CD4-positive, alpha-beta T cell treated with Interleukin-21 for 1 hour (primary cell): ENCODE measurements around the gene KDM5C.

Experiments
- DNase-seq: peaks from one replicate; pipeline ENCODE4 v3.0.0-alpha.2; 2020

The KDM5C gene

DNA sequence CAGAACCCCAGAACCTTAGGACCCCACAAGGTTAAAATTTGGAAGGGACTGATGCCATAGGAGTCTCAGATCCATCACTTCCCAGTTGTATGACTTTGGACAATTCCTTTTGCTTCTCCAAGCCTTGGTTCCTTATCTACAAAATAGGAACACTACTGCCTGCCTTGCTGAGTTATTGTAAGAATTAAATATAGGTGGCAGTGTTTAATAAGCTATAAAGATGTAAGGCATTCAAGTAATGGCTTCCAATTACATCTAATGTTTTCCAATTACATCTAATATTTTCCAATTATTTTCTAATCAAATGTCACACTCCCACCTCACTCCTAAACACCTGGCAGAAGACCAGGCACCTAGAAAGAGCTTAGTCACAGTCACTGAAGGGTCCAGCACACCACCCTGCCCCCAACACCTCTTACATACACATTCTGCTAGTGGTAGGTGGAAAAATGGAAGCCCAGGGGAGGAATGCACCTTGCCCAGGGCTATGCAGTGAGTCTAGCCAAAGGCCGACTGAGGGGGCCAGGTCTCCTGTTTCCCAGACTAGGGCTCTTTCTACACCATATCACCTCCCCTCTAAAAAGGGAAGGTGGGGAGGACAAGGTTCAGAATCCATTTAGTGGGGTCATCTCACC lies 24.5 kb upstream of the KDM5C start:
- no peak for DNase-seq

DNA sequence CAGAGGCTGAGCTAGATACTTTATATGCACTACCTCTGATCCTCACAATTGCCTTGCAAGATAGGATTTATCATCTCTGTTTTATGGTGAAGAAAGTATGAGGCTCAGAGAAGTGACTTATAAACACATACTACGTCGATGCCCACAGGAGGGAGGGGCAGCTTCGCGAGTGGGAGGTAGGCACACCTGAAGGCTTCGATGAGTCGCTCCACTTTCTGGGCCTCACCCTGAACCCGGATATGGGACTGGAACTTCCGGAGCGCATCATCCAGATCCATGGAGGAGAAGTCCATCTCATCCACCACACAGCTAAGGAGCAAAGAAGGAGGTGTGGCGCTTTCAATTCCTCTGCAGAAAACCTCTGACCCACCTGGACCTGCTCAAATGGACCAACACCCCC lies 22.9 kb upstream of the KDM5C start:
- no peak for DNase-seq

DNA sequence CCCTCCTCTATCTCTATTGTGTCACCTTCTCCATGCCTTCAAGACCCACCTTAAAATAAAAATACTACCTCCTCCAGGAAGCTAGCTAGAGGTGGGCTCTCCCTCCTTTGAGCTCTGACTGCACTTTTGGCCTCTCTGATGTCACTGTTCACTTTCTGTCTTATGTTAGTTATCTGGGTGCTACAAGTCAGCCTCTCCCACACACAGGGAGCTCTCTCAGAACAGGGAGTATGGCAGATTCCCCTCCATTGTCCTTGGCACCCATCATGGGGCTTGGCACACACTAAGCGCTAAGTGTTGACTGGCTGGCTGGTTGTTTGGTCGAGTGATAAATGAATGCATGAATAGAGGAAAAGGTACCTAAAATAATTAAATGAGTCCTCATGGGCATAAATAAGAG lies 21.2 kb upstream of the KDM5C start:
- DNase-seq, result no peak

DNA sequence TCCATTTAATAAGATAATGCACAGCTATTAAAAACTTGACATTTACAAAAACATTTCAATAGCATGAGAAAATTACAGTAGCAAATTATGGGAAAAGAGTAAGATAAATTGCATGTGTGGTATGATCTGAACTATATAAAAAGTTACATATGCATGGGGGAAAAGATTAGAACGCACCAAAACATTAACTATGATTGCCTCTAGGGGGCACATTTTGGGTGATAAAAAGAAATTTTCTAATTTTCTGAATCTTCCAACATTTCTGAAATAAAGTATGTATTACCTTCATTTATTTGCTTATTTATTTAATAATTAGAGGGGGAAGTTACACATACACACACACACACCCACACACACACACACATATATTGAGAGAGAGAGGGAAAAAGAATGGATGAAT lies 19.6 kb upstream of the KDM5C start:
- no peak for DNase-seq

DNA sequence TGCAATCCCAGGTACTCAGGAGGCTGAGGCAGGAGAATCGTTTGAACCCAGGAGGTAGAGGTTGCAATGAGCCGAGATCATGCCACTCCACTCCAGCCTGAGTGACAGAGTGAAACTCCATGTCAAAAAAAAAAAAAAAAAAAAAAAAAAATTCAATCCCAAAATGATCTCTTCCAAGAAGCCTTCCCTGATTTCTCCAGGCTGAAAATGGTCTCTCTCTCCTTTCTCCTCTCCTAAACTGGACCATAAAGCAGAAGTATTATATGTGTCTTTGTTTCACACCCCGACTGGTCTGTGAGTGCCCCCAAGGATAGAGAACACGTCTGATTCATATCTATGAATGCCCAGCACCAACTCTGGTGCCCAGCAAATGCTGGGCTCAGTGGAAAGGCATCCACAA lies 17.3 kb upstream of the KDM5C start:
- no peak for DNase-seq

DNA sequence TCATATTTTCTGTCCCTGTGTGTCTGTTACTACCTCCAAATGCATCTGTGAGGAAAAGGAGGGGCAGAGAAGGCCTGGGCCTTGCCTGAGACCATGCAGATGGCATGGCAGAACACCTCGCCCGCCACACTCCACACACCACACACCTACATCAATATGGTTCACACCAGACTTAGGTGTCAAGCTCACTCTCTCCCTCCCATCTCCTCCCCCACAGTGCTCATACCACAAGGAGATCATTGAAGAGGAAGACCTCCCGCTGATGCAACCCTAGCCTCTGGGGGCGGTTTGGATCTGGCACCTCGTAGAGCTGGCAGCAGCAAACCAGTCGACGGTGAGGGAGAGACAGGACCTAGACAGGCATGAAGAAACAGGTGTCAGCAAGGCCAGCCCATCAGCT lies 16.6 kb upstream of the KDM5C start:
- no peak for DNase-seq

DNA sequence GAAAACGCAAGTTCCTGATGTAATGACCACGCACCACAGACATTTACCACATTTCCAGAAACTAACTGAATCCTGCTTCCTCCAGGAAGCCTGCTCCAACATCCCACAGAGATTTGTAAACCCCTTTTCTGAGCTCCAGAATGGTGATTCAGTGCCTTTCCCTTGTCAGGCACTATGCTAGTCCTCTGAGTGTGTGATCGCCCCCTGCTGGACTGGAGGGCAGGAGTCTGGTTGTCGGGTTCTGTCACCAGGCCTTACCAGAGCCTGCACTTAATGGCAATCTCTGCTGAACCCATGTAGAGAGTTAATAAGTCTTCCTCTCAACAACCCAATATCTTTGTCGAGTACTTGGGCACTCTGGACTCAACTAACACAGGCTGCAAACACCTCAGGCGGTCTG lies 14.5 kb upstream of the KDM5C start:
- no peak for DNase-seq

DNA sequence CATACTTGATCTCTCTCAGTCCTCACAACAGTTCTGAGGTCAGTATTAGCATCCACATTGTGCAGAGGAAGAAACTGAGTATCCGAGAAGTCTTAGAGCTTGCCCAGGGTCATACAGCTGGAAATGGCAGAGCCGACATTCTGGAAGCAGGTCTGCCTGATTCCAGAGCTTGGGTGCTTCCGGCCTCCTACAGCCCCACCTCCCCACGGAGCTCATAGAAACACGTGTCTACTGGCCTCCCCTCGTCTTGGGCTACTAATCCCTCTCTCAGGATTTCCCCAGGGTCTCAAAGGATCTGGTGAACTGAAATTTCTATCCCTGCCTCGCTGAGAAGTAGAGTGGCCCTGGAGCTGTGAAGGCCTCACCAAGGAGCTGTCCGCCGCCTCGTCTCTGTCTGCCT lies 12.0 kb upstream of the KDM5C start:
- no peak for DNase-seq

DNA sequence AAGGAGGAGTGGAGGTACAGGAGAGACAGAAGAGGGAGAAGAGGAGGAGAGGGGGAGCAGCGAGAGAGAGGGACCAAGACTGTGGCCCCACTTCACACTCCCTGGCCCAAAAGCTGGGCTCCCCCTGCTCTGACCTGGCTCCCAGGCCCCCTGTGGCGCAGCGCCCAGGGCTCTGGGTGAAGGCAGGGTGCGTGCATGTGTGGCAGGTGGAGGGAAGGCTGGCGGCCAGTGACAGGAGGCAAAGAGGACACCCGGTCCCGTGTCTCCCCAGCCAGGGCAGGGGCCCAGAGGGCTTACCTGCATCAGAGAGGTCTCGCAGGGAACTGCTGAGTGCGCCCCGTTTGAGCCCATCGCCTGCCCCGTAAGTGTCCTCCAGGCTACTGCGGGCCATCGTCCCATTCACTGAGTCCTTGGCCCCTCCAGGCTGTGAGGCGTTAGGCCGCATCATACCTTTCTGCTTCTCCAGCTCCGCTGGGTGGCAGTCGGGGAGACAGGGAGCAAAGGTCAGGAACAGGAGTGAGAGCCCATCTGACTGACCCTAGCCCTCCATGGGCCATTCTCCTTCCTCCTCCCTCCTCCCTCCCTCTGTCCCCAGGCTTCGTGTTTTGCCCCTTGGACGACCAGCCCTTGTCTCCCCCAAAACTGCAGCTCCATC lies 11.1 kb upstream of the KDM5C start:
- no peak for DNase-seq

DNA sequence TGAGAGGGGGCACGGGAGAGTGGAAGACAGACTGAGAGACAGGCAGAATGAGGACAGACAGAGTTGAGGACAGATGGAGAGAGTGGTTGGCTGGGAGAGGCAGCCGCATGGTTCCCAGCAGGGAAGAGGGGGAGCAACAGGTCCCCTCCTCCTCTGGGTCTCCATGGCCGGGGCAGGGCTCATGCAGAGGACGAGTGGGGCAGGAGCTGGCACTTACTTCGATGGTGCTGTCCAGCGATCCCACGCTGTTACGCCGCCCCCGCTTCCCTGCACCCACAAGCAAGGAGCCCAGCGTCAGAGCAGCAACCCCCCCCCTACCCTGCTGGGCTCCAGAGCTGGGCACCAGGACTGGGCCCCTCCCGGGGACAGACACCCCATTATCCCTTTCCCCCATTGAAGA lies 10.6 kb upstream of the KDM5C start:
- no peak for DNase-seq

DNA sequence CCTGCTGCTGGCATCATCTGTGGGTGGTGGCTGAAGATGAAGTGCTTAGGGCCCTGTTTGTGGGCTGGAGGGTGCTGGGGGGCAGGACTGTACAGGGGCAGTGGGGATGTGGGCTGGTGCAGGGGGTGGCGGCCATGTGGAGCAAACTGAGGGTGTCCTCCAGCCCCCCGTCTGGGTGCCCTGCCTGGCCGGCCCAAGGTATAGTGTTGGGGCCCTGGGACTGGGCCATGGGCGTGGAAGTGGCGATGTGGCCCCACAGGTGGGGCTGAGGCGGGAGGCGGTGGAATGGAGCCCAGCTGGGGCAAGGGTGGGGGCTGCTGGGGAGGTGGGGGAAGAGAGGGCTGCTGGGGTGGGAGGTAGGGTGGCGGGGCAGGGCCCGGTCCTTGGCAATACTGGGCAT lies 9.5 kb upstream of the KDM5C start:
- DNase-seq, result no peak

DNA sequence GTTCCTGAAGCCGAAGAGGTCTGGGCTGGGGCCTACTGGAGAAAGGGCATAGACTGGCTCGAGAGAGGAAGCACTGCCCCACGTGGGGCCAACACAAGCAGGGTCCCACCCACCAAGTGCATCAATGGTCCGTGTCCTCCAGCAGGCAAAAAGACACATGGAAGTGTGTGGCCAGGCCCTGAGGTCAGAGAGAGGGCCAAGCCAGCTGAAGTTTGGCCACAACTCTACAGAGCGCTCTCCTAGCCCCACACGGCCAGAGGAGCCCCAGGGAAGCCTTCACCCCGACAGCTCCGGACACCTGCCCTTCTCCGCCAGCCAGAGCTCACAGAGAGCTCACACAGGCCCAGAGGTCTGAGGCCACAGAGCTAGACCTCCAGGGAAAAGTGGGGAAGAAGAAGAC lies 8.5 kb upstream of the KDM5C start:
- no peak for DNase-seq

DNA sequence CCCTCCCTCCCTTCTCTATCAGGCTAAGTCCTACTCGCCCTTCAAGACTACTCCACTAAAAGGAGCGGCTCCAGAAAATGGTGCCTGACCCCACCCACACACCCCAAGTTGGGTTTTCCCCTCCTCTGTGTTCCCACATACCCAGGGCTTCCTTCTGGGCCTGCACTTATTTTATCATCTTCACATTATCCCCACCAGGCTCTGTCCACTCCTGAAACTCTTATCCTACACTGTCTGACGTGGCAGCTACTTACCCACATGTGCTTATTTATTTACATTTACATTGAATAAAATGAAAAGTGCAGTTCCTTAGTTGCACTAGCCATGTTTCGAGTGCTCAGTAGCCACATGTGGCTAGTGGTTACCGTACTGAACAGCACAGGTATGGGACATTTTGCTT lies 5.1 kb upstream of the KDM5C start:
- DNase-seq, result no peak

DNA sequence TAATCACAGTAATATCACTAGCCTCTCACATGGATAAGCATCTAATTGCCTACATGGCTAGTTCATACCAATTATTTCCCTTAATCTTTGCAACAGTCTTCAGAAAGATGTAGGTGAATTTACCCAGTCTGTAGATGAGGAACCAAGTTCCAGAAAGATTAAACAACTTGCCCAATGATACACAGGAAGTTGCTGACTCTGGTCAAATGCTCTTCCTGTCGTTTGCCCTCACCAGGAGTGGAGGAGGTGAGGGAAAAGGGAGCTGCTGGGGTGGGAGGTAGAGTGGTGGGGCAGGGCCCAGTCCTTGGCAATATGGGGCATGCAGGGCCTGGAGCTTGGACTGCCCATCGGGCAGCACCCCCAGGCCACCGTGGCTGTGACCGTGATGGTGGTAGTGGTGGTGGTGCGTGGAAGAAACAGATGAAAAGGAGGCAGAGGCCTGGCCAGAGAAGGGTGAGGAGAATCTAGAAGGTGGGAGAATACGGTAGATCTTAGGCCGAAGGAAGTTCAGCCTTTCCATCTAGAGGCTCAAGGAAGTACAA lies 2.3 kb upstream of the KDM5C start:
- no peak for DNase-seq

DNA sequence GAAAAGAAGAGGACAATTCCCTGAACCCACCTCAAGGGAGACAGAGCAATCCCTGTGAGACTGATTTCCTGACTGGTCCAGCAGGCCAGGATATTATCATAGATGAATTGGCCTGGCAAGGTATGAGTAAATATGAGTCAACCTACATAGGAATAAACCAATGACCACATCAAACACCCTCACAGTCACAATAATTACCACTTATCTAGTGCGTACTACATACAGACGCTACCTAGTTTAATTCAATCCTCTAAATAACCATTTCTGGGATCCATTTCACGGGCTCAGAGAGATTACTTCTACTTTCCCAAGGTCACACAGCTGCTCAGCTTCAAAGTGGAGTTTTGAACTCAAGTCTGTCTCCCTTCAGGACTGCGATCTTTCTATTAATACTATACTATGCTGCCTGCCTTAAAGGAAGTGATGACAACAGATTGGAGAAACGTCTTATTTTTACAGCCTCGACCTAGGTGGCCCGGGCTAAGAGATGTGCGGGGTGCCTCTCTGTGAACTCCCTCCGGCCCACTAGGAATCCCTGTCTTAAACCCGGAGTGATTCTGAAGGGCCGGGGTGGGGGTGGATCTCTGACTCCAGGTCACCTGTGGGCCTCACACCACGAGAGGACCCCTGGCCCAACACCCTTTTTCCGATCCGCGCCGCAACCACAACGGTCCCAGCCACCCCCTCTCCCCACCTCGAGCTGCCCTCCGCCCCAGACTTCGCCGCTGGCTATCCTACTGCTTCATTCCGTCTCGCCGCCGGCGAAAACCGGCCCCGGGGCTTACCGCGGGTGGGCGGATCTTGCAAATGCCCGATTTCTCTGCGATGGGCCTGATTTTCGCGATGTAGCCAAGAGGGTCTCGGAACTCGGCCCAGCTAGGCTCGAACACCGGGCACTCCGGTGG lies 800 bp downstream of the KDM5C start:
- DNase-seq, result peak; percentile 36

DNA sequence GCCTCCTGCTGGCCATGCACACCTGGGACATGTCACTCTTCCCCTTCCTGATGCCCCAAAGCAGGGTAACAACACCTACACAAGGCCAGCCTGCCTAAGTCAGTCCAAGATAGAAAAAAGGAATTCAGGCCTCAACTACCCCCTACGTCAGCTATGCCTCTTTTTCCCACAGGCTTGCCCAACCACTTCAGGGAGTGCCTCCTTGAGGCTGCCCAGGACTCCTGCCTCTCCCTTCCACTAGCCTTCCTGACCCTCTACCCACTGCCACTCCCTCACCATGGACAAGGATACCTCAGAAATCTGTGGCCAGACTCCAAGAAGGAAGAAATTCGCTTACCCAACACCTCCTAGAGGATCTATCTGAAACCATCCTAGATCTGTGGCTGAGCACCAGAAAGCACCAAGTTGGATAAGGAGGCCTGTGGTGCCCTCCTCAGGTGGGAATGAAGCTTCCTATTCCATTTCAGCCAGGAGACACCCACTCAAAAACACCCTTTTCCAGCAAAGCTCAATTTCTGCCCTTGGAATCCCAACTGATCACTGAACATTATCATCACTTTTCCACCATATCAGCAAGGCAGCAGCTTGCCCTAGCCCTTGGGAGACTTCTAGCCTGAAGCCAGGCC lies 1.8 kb downstream of the KDM5C start:
- no peak for DNase-seq

DNA sequence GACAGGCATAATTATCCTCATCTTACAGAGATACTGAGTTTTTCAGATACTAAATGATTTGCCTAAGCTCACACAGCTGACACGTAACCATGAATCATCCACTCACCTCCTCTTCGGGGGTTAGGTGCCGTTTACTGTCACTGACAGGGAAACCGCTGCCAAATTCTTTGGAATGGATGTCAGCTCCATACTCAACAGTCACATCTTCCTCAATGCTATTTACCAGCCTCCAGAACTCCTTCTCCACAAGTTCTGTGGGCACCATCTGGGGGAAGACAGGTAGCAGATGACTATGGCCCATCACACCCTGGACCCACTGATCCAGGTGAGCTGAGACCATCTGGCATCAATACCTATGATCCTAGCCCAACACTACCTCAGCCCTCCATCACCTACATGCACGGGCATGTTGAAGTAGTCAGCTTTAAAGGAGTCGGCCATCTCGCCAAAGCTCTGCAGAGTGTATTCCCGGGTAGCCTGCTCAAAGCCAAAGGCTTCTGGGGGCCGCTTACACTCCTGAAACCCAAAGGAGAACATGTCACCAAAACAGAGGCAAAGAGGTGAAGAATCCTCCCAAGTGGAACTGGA lies 13.5 kb downstream of the KDM5C start:
- no peak for DNase-seq

DNA sequence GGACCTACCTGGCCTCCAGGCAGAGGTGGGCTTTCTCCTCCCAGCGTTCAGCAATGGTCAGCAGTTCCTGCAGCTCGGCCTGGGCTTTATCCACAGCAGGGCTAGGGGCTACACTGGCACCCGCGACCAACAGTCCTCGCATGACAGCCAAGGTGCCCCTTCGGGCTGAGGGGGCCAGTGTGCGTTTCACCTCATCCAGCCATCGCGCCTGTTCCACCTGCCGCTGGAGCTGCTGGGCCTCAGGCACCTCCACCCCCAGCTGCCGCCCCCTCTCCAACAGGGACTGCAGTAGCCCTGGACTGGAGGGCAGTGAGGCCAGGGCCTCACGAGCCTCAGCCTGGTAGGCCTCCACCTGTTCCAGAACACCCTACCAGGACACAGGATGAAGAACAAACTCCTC lies 28.3 kb downstream of the KDM5C start:
- no peak for DNase-seq

DNA sequence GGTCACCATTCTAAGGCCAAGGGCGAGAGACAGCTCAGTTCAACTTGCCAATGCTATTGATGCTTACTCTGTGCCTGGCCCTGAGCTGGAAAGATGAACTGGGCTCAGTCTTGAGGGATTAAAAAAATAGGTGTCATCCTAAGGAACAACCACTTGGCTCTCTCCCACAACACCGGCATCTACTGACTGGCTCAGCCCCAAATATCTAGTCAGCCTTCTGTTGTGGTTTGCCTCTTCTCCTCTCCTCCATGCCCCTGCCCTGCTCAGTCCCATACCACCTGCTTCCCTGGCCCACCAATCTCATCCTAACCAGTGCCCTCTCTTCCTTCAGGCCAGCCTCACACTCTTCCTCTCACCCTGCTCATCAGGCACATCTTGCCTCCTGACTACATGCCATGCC lies 29.6 kb downstream of the KDM5C start:
- DNase-seq, result no peak

DNA sequence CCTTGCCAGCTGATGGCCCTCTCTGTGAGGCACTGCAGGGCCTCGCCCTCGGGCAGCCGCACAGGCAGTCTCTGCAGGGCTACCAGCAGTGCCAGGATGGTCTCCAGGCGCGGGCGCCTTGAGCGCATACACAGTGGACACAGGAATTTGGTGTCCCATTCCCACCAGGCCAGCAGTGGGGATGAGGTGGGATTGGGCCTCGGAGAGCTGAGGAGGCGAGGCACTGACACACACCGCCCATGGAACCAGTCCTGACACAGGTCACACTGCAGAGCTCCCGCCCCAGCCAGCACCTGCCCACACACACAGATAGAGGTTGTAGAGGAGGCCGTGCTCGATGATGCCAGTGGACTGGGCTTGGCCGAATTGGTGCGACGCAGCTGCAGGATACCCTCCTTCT lies 30.7 kb downstream of the KDM5C start:
- no peak for DNase-seq

DNA sequence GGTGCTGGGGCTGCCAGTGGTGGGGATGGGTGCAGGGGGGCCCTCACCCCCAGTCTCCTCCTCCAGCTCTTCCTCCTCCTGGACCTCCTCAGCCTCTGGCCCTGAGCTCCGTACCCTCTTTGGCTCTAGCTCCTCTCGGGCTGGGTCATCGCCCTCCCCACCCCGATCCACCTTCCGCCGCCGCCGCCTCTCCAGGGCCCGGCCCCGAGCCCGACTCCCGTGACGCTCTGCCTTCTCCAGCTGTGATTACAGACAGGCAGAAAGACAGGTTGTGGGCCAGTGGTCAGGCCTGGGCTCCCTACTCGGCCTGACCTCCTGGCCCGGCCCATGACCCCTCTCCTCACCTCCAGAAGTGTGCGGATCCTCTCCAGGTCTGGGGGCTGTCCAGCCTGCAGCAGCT lies 31.9 kb downstream of the KDM5C start:
- DNase-seq, result no peak

DNA sequence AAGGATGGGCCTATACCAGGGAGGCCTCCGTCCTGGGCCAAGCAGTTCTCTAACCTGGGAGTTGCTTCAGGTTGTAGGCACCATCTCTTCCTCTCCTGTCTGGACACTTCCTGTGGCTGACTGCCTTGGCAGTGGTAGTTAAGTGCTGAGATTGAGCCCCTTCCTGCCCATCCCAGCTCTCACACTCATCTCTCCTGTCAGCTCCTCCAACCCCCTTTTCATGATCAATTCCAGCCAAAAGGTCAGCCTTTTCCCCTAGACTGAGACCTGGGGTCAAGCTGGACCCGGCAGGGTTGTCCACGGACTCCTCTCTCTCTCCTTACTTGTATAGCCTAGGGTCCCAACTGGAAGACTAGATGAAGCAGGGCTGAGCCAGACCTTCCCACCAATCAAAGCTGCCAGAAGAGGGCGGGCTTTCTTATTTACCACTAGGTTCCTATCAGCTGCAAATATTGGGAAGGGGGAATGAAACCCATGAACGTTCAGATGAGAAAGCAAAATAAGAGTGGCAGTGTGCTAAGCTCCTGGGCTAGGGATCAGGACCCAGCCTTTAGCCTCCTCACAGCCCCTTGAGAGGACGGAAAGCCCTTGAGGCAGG lies 34.5 kb downstream of the KDM5C start:
- DNase-seq, result no peak

DNA sequence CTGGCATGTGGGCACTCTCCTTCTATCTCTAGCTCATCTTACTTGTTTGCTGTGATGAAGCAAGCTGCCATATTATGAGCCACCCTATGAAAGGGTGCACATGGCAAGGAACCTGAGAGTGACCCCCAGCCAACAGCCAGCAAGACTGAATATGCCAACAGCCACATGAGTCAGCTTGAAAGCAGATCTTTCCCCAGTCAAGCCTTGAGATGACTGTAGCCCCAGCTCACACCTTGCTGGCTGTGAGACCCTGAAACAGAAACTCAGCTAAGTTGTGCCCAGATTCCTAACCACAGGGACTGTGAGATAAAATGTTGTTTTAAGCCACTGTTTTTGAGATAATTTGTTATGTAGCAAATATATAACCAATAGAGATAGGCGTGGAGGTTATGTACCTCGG lies 36.2 kb downstream of the KDM5C start:
- DNase-seq, result no peak
